ENCODE measurements around the gene STAM2.
"Not testable (repeated sequence)": the region's sequence is repeated elsewhere in the genome, so short reads cannot be mapped to it uniquely, and the experiment has no call there.

Gene STAM2

DNA sequence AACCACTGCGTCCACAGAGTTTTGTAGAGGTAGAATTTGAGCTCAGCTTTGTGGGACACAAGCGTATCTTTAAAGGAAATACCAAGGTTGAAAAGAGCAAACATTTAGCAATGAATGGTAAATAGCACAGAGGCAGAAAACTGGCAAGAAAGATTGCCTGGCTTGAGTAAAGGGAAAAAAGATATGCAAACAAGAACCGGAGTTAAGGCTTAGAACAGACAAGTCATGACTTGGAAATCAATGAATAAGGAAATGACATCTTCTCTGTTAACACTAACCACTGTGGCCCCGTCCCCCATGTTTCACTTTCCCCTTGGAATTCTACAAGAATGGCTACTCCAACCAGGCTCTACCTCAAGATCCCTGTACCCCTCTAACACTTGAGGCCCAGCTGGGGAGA, 3.8 kb downstream of the STAM2 start:
- DNase-seq, result no peak

DNA sequence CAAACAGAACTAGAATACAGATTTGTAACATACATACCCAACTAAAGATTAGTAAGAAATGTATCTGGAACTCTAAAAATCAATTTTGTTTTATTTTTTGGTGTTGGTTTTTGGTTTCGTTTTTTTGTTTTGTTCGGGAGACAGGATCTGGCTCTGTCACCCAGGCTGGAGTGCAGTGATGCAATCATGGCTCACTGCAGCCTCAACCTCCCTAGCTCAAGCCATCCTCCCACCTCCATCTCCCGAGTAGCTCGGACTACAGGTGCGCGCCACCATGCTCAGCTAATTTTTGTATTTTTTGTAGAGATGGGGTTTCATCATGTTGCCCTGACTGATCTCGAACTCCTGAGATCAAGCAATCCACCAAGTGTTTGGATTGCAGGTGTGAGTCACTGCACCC, 6.4 kb downstream of the STAM2 start:
- not testable (repeated sequence) for DNase-seq

DNA sequence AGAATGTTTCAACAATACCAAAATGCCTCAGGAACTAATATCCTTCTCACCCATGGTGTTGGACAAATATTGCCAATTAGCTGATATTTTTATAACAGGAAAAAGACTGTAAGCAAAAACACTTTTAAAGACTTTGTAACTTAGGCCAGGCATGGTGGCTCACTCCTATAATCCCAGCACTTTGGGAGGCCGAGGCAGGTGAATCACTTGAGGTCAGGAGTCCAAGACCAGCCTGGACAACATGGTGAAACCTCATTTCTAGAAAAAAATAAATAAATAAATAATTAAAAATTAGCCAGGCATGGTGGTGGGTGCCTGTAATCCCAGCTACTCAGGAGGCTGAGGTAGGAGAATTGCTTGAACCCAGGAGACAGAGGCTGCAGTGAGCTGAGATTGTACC, 8.1 kb downstream of the STAM2 start:
- not testable (repeated sequence) for DNase-seq

DNA sequence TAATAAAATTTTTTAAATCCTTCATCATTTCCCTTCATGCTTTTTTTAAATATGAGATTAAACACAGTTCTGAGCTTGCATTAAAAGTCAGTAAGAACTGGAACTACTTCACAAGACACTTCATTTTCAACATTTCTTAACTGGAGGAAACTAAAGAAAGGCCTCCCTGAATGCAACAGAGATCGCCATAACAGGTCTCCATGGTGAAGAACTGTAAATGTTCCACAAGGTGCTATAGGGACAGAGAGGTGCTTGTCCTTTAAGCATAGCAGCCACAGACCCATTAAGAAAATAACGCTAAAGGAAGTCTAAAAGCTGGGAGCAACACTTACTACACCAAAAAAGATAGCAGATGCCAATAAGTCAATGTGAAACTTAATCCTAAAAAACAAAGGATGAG, 8.5 kb downstream of the STAM2 start:
- DNase-seq, result no peak

DNA sequence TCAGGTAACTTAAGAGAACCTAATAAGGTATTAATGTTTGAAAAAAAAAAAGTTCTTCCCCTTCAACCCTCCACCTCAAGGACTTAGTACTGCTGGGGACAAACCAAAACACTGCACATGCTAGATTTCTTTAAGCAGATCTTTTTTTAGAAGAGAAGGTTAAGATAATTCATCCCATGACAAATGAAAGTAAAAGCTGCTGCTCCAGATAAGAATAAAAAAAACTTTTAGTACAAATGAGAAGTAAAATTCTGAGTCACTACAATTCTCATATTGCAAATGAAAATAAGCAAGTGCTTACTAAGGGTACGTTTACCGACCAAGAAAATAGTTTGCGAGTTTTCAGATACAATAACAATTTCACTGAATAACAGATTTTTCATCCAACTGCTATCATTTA, 8.9 kb downstream of the STAM2 start:
- no peak for DNase-seq

DNA sequence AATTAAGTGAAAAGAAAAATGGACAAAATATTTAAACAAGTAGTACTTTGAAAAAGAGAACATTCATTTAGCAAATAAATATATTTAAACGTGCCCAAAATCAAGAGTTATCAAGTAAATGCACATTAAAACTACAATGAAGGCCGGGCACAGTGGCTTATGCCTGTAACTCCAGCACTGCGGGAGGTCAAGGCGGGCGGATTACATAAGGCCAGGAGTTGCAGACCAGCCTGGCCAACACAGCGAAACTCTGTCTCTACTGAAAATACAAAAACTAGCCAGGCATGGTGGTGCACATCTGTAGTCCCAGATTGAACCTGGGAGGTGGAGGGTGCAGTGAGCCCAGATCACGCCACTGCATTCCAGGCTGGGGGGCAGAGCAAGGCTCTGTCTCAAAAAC, 9.8 kb downstream of the STAM2 start:
- no peak for DNase-seq

DNA sequence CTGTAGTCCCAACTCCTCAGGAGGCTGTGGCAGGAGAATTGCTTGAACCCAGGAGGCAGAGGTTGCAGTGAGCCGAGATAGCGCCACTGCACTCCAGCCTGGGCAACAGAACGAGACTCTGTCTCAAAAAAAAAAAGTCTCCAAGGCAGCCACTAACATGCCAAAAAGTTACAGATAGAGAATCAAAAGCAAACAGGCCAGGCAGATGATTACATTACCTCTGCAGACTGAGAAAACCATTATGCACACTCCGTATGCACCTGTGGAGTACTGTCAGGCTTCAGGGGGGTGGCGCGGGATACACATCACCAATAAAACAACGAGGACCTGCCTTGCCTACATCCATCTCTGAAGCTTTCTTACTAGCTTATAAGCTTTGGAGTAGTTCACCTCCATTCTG, 10.3 kb downstream of the STAM2 start:
- DNase-seq, result no peak

DNA sequence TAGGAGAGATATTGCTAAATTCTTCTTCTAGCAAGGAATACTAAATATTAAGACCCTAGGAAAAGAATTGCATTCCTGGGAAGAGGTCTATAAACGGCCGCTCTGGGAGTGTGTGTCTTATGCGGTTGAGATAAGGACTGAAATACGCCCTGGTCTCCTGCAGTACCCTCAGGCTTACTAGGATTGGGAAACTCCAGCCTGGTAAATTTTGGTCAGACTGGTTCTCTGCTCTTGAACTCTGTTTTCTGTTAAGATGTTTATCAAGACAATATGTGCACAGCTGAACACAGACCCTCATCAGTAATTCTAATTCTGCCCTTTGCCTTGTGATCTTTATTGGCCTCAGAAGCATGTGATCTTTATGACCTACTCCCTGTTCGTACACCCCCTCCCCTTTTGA, 11.9 kb downstream of the STAM2 start:
- not testable (repeated sequence) for DNase-seq

DNA sequence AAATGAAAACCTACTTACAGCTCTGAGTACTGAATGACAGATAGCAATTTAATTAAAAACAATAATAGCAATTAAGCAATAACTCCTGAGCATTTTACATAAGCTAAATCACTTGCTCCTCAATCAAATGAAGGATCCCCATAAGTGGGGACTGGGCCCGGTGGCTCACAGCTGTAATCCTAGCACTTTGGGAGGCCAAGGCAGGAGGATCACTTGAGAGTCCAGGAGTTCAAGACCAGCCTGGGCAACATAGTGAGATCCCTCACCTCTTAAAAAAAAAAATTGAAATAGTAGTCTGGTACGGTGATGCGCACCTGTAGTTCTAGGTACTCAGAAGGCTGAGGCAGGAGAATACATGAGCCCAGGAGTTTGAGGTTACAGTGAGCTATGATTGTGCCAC, 13.4 kb downstream of the STAM2 start:
- DNase-seq, result no peak

DNA sequence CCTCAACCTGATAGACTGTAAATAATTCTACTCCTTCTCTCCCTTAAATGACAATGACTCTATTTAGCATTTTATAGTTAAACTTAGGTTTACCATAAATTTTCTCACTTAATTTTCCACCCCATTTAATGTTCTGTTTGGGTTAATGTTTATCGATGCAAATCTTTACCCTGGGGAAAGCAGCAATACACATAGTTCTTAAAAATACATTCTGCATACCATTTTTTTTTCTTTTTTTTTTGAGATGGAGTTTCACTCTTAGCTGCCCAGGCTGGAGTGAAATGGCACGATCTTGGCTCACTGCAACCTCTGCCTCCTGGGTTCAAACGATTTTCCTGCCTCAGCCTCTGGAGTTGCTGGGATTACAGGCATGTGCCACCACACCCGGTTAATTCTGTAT, 14.0 kb downstream of the STAM2 start:
- DNase-seq, result no peak

DNA sequence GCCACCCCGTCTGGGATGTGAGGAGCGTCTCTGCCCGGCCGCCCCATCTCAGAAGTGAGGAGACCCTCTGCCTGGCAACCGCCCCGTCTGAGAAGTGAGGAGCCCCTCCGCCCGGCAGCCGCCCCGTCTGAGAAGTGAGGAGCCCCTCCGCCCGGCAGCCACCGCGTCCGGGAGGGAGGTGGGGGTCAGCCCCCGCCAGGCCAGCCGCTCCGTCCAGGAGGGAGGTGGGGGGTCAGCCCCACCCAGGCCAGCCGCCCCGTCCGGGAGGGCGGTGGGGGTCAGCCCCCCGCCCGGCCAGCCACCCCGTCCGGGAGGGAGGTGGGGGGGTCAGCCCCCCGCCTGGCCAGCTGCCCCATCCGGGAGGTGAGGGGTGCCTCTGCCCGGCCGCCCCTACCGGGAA, 15.2 kb downstream of the STAM2 start:
- DNase-seq, result not testable (repeated sequence)

DNA sequence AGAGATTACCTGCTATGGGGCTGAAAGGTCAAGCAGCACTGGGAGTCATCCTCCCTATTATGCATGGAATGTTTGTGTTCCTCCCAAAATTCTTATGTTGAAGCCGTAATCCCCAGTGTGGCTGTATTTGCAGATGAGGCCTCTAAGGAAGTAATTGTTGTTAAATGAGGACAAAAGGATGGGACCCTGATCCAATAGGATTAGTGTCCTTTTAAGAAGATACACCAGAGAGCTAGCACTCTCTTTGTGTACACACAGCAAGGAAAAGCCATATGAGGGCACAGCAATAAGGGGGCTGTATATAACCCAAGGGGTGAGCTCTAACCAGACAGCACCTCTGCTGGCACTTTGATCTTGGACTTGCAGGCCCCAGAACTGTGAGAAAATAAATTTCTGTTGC, 18.3 kb downstream of the STAM2 start:
- no peak for DNase-seq

DNA sequence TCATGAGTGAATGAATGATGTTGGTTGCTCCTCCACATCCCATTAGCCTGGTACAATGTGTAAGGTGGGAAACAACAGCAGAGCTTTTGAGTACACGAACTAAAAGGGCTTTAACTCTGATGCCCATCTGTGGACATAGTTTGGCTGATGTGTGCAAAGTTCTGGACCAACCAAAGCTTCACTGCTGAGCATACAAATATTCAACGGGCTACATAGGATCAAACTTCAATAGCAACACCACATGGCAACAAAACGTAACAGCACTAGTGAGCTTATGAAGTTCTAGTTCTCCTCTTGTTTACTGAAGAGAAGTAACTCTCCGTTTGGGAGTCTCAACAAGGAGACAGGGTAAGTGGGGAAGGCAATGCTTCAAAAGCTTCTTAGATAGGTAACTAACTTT, 20.4 kb downstream of the STAM2 start:
- no peak for DNase-seq

DNA sequence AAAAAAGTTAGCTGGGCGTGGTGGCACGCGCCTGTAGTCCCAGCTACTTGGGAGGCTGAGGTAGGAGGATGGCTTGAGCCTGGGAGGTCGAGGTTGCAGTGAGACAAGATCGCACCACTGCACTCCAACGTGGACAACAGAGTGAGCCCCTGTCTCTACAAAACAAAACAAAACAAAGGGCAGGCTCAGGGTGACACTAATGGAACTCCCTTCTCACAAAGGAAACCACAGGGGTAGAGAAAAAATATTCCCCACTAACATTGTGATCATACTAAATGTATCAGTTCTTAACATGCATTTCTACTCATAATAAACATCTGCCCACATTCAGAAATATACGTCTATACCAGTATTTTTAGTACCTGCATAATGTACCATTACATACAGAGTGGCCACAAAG, 21.1 kb downstream of the STAM2 start:
- no peak for DNase-seq

DNA sequence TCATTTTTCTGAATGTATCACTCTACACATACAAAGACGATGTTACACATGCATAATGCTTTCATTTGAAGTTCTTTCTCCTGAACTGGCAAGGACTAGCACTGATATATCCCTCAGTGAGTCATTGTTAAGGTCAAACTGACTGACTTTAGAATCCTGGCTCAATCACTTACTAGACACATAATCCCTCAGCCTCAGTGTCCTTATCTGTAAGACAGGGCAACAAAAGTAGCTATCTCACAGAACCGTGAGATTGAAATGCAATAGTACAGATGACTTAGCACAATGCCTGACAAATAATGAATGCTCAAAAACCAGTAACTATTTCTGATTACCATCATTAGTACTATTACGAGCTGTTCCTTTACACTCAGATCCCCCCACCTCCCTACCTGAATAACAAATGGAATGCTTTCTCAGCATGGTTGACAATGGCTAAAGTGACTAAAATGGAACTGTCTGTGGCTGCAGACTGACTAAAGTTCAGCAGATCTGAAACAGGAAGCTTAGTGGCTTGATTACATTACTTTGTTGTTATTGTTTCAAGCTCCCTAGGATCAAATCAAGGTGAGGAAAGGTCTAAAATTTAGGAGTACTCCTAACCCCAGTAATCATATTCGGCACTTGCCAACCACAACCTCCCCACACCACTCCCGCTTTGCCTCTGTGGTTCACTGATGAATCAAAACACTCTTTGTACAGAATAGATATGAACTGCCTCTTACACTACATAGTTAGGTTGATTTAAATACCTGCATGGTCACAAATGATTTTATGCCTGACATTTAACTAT, 40.9 kb downstream of the STAM2 start:
- peak in 1 of 2 donors; percentile 18 for DNase-seq

DNA sequence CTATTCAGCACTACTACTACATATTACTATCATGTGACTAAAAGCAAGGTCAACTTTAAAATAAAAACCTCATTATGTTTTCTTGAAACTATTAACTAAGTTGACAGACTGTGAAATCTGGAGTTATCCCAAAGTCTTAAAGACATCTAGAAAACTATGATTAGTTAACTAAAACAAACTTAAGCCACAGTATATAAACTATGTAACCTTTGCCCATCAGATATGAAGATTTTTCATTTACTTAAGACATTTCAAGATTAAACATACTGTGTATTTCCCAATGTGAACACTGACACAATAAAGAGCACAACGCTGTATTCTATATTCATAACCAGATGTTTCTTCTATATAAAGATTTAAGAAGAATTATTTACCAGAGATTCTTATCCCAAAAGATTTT, 43.3 kb downstream of the STAM2 start:
- DNase-seq, result no peak

DNA sequence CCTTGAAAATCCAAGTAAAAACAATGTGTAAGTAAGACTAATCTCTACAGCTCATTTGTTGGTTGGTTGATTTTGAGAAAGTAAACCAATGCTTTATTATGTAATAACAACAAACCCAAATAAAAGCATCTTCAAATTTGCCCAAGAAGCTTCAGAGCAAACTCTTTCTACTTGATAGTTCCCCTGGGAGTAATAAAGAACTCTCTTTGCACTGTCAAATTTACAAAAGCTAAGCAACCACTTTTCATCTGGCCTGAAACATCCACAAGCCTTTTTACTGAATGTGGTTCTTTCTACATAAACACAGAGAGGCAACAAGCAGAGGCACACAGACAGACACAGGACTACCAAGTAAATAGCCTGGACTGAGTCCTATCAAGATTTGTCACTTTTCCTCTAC, 47.9 kb downstream of the STAM2 start:
- no peak for DNase-seq

DNA sequence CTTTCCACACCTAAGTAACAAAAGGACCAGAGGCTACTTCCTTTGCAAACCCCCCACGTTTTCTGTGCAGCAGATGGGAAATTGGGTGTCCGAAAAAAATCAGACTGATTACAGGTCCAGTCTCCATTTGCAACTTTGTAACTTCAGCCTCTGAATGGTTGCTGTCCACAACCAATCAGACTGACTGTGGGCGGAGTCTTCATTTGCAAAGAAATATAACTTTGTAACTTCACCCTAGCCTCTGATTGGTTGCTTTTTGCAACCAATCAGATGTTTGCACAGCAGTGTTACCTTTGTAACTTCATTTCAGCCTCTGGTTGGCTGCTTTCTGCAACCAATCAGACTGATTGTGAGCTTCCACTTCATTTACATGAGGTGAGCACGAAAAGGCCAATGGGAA, 48.9 kb downstream of the STAM2 start:
- no peak for DNase-seq

DNA sequence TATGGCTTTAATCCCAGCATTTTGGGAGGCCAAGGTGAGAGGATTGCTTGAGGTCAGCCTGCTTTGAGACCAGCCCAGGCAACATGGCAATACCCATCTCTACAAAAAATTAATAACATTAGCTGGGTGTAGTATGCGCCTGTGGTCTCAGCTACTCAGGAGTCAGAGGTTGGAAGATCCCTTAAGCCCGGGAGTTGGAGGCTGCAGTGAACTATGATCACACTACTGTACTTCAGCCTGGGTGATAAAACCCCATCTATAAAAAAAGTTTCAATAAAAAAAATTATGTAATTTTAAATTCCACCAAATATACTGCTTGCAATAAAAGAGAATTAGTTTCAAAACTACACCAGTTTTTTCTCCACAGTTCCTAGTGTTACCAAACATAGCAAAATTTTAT, 53.4 kb downstream of the STAM2 start:
- no peak for DNase-seq

DNA sequence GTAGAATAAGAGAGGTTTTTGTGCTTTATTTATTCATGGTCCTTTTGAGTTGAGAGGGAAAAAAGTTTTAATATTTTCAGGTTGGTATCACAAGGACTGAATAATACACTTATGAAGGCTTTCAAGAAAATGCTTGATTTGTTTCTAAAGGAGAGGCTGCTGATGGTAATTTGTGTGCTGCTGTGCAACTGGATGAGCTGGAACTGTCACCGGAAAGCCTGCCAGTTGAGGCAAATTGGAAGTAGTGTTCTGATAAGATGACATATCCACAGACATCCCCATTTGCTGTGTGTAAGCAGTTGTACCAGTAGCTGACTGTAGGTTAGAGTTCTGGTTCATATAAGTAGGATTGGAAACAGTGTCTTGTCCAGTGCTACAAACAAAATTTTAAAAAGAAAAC, 55.1 kb downstream of the STAM2 start:
- DNase-seq, result no peak

DNA sequence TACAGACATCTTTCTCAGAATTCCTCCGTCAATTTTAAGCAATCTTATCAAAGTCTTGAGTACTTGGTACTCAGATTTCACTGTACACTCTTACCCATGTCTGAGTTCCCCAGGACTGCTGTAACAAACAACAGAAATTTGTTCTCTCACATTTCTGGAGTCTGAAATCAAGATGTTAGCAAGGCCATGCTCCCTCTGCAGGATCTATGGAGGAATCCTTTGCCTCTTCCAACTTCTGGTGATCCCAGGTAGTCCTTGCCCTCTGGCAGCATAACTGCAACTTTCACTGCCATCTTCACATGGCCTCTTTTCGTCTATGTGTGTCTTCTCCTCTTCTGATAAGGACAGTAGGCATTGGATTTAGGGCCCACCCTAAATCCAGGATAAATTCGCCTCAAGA, 59.6 kb downstream of the STAM2 start:
- no peak for DNase-seq

DNA sequence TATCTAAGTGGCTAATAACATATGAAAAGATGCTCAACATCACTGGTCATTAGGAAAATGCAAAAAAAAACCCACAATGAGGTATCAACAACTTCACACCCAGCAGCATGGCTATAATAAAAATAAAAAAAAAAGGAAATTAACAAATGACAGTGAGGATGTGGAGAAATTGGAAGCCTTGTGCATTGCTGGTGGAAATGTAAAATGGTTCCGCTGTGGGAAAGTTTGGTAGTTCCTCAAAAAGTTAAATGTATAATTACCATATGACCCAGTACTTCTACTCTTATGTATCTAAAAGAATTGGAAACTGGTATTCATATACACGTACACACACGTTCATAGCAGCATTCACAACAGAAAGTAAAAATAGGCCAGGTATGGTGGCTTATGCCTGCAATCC, 61.2 kb downstream of the STAM2 start:
- DNase-seq, result no peak

DNA sequence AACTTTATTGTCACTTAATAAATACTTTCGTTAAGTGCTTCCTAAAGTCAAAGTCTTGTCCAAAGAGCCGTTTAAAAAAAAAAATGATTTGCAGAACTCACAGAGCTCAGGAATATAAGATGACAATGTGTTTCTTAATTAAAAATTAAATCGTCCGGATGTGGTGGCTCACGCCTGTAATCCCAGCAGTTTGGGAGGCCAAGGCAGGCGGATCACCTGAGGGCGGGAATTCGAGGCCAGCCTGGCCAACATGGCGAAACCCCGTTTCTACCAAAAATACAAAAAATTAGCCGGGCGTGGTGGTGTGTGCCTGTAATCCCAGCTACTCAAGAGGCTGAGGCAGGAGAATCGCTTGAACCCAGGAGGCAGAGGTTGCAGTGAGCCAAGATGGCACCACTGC, 68.4 kb downstream of the STAM2 start:
- not testable (repeated sequence) for DNase-seq

DNA sequence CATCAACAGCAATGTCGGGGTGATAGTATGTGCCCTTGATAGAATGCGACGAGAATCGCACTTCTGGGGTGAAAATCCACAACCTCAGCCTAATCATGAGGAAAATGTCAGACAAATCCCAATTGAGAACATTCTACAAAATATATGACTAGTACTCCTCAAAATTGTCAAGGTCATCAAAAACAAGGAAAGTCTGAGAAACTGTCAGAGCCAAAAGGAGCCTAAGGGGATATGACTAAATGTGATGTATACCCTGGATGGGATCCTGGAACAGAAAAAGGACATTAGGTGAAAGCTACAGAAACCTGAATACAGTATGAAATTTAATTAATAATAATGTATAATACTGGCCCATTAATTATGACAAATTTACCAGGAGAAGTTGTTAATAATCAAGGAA, 69.1 kb downstream of the STAM2 start:
- DNase-seq, result no peak

DNA sequence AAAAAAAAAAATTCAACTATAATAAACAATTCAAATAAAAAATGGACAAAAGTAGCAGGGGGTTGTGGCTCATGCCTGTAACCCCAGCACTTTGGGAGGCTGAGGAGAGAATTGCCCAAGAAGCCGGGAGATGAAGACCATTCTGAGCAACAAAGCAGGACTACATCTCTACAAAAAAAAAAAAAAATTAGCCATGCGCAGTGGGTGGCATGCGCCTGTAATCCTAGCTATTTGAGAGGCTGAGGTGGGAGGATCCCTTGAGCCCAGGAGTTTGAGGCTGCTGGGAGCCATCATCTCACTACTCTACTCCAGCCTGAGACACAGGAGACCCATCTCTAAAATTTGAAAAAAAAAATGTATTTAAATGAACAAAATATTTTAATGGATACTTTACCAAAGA, 72.3 kb downstream of the STAM2 start:
- DNase-seq, result no peak

DNA sequence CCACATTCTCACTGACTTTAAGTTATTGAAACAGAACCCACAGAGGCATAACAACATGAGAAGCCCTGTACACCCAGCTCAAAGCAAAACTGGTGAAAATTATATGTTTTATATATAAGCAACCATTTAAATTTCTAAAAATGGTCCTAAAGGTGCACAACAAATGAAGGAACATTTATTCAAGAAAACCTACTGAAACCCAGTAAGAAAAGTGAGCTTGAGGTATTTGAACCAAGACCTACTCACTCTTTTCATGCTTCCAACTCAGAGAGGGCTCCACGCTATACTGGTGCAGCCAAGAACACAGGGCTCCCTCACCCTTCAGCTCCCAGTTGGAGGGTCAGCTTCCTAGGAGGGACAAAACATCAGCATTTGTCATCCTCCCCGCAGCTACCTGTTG, 74.6 kb downstream of the STAM2 start:
- no peak for DNase-seq

Measured in stimulated activated CD4-positive, alpha-beta T cell treated with anti-CD3 and anti-CD28 coated beads, Interleukin-2, amount 100 ng/mL, for 48 hours (primary cell).